ENCODE measurements around the gene PTPN1.

Gene PTPN1

GRCh38 chr20:50582591-50583234 lies 72.5 kb downstream of the PTPN1 start:
- TF ChIP-seq CTCF (conservative IDR thresholded peaks at IDR 0.05; ENCODE audit: low read length), result no peak
- no peak overlapping the region for H3K4me3 ChIP-seq (ENCODE audit: low read length)
- DNase-seq (ENCODE audit: low read depth), result no peak

- no peak for DNase-seq (ENCODE audit: low read depth)
- no peak overlapping the region for H3K4me3 ChIP-seq (ENCODE audit: low read length)
- TF ChIP-seq CTCF (conservative IDR thresholded peaks at IDR 0.05; ENCODE audit: low read length), result no peak
Measured at GRCh38 chr20:50583442-50584150, 73.4 kb downstream of the PTPN1 start.

- no peak for TF ChIP-seq CTCF (conservative IDR thresholded peaks at IDR 0.05; ENCODE audit: low read length)
- peak; percentile 32 for DNase-seq (ENCODE audit: low read depth)
- no peak overlapping the region for H3K4me3 ChIP-seq (ENCODE audit: low read length)
Measured at GRCh38 chr20:50584687-50585086, 74.5 kb downstream of the PTPN1 start.

GRCh38 chr20:50585214-50585613 lies 75.0 kb downstream of the PTPN1 start:
- no peak overlapping the region for H3K4me3 ChIP-seq (ENCODE audit: low read length)
- no peak for TF ChIP-seq CTCF (conservative IDR thresholded peaks at IDR 0.05; ENCODE audit: low read length)
- no peak for DNase-seq (ENCODE audit: low read depth)

- no peak overlapping the region for H3K4me3 ChIP-seq (ENCODE audit: low read length)
- no peak for DNase-seq (ENCODE audit: low read depth)
- no peak for TF ChIP-seq CTCF (conservative IDR thresholded peaks at IDR 0.05; ENCODE audit: low read length)
Measured at GRCh38 chr20:50585678-50586077, 75.5 kb downstream of the PTPN1 start.

GRCh38 chr20:50586531-50587232 lies 76.5 kb downstream of the PTPN1 start:
- no peak overlapping the region for H3K4me3 ChIP-seq (ENCODE audit: low read length)
- DNase-seq (ENCODE audit: low read depth), result no peak
- no peak for TF ChIP-seq CTCF (conservative IDR thresholded peaks at IDR 0.05; ENCODE audit: low read length)
